Hematopoietic multipotent progenitor cell treated with erythropoietin and hydrocortisone succinate and interleukin-3 and kit ligand, for 8 days (in vitro differentiated cells): Measurements from ENCODE around the gene TUBA4B.
A peak's percentile ranks its signal among the peaks of the same experiment; 100 is the strongest.
"Not testable (repeated sequence)": the region's sequence is repeated elsewhere in the genome, so short reads cannot be mapped to it uniquely, and the experiment has no call there.

Experiments
- DNase-seq: peaks from one replicate; pipeline ENCODE4 v3.0.0-alpha.2; 2015

Gene TUBA4B

DNA sequence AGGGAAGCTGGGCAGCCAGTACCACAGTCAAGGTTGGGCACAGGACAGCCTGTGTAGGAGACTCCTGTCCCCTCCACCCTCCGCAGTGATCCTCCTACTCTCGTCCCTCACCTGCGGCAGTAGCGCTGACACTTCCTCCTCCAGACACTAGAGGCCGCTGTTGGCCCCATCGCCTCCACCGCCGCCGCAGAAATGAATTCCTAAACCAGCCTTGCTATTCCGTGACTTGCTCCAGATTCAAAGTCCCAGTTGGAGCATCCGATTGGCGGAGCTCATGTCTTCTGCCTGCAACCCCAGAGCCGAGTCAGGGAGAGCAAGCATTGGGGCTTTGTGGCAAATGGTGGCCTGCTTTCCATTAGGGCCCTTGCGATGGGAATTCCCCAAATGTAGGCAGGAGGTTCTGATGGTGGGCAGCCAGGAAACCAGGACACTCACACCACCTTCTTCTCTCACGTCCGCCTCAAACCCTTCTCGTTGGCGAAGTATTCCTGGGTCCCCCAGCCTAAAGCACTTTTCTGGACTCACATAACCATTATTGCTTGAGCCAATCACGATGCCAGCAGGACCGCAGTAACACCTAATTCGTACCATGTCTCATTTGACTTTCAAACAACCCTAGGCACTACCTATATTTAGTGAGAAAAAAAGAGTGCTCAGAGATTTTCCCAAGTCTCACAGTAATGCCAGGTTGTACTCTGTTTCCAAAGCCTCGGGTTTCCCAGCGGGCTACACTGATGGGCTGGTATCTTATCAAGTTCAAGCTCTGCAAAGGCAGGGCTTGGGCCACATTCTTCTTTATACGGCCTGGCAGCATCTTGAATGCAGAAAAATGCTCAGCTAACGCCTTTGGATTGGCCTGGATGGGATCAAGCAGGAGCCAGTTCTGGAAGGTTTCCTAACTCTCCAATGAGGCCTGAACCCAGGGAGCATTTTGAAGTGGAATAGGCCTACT lies 24.9 kb downstream of the TUBA4B start:
- peak; percentile 76 for DNase-seq

- DNase-seq, result no peak
Observed at GRCh38 chr2:219278655-219279150, 25.7 kb downstream of the TUBA4B start.

GRCh38 chr2:219279151-219279915 lies 26.3 kb downstream of the TUBA4B start, which contains the start of gene DNAJB2:
Gene DNAJB2 (plus strand): TSS chr2:219279366. CDS start chr2:219279834, 468 bp downstream.
- peak; percentile 98 for DNase-seq

GRCh38 chr2:219279916-219280516 lies 27.0 kb downstream of the TUBA4B start:
- no peak for DNase-seq

DNA sequence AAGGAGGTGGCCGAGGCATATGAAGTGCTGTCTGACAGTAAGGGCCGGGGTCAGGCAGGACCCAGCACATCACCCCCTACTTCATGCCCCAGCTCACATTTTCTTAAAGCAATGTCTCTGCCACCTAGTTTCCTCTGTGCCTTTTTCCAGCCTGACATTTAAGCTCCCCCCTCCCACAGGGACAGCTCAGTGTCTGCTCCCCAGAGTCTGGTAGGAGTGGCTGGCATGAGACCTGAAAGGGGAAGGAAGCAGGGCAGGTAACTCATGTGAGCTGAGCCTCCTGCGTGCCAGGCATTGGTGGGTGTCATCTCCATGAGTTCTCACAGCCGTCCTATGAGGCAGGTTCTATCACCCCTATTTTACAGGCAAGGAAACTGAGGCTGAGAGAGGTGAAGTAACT lies 27.6 kb downstream of the TUBA4B start:
- DNase-seq, result no peak

DNA sequence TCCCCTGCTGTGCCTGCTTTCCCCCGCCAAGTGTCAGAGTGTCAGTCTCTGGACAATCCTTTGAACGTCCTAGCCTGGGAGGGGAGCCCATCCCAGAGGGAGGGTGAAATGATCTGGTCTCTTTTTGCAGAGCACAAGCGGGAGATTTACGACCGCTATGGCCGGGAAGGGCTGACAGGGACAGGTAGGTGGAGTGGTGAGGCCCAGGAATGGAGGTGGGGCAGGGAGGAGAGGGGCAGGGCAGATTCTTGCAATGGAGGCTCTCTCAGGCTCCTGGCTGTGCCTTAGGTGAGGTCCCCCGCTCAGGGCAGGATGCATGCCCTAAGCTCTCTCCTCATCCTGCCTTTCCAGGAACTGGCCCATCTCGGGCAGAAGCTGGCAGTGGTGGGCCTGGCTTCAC lies 28.5 kb downstream of the TUBA4B start:
- no peak for DNase-seq

DNA sequence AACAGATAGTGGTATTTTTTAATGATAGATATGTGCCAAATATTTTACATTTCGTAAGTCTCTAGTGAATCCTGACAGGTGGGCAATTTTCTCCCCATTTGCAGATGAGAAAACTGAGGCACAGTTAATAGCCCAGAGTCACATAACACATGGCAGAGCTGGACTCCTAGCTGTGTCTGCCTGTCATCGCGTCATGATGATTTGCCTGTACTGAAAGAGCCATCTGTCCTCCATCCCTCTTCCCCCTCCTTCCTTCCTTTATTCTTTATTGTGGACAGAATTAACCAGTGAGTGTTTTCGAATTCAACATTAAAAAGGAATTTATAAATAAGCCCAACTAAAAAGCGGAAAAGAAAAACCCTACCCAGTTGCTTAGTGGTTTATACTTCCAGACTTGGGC lies 29.3 kb downstream of the TUBA4B start:
- no peak for DNase-seq

GRCh38 chr2:219282943-219283581 lies 30.0 kb downstream of the TUBA4B start:
- DNase-seq, result no peak

DNA sequence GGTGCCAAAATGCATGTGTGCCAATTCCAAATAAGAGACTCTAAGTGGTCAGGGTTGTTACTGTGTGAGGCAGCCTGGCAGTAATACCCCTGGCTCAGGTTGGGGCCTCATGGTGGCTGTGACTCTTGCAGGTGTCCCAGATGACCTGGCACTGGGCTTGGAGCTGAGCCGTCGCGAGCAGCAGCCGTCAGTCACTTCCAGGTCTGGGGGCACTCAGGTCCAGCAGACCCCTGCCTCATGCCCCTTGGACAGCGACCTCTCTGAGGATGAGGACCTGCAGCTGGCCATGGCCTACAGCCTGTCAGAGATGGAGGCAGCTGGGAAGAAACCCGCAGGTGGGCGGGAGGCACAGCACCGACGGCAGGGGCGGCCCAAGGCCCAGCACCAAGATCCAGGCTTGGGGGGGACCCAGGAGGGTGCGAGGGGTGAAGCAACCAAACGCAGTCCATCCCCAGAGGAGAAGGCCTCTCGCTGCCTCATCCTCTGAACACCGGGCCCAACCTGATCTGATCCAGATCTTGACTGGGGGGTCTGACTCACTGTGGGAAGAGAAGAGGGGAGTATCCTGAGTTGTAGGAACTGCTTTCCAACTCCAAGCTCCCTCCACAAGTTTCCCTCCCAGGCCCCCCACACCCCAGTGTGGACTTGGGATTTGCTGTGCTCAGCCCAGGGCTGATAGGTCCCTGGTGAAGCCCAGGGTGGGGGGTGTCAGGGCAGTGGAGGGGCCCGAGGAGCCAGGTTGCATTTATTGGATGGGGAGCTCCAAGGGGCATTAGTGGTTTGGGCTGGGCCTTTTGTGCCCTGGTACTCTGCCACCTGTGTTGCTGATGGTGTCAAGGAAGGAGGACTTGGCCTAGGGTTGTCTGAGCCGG lies 31.7 kb downstream of the TUBA4B start:
- no peak for DNase-seq

- no peak for DNase-seq
Observed at GRCh38 chr2:219285373-219285735, 32.3 kb downstream of the TUBA4B start.

DNA sequence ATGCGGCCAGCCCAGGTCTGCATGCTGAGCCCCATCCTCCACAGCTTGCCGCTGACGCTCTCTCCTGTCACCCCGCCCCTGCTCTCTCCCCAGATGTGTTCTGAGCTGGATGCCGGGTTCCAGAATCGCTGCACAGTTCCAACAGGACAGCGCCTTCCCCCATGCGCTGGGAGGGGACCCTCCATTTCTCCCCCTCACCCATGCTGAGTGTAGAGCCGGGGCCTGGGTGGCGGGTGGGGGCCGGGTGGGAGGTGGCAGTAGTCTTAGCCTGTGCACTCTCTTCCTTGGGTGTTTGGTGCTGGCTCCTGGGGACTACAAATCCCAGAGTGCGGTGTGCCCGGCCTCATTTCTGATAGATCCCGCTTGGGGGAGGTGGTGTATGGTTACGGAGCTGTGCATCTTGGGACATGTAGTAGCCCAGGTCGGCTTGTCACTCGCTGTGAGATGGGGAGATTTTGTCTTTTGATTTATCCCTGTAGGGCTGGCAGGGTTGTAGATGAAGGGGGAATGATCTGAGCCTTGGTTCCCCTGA lies 32.9 kb downstream of the TUBA4B start:
- DNase-seq, result peak; percentile 56

- peak; percentile 72 for DNase-seq
Observed at GRCh38 chr2:219286436-219287115, 33.5 kb downstream of the TUBA4B start.

- DNase-seq, result not testable (repeated sequence)
Observed at GRCh38 chr2:219287116-219287440, 34.0 kb downstream of the TUBA4B start.

GRCh38 chr2:219287580-219288265 lies 34.7 kb downstream of the TUBA4B start:
- DNase-seq, result peak; percentile 45

DNA sequence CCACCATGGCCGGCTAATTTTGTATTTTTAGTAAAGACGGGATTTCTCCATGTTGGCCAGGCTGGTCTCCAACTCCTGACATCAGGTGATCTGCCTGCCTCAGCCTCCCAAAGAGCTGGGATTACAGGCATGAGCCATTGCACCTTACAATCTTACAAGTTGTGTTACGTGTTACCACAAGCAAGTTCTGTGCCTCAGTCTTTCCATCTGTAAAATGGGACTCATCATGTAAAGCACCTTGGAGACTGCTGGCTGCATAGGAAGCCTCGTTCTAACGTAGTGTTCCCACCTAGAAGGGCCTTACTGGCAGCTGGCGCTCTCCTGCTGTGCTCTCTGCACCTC lies 36.1 kb downstream of the TUBA4B start:
- DNase-seq, result no peak

GRCh38 chr2:219289537-219290361 lies 36.7 kb downstream of the TUBA4B start:
- DNase-seq, result peak; percentile 74

DNA sequence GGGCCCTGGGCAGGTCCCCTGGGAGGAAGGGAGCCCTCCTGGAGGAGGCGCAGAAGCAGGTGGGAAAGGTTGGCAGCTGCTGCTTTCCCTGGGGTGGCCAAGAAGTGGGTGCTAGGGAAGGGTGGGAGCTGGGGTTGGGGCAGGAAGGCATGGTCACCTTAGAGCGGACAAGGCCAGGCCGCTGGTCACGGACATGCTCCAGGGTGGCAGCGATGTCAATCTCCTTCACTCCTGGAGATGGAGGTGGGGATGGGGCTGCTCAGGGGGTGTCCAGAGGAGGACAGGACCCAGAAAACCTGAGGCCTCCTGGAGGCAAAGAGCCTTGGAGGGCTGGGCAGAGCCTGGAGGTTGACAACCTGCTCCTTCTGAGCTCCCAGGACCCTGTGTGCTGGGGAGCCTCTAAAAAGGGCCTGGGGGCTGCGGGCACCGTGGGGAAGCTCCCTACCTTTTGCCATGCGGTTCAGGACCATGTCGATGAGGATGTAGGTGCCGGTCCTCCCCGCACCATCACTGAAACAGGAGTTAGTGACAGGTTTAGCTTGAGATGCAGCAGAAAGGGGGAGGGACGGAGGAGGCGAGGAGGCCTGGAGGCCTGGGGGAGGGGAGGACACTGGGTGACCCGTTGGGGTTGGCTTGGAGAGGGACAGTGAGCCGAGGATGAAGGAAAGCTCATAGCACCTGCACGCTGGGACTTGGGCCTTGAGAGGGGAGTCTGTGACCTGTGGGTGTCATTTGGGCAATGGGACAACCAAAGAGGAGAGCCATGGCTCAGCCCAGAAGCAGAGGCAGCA lies 37.5 kb downstream of the TUBA4B start:
- no peak for DNase-seq

GRCh38 chr2:219291394-219291793 lies 38.4 kb downstream of the TUBA4B start:
- DNase-seq, result no peak
